Astrocyte (in vitro differentiated cells and primary cell): ENCODE data around the gene SUPT4H1. TPM values are rescaled to one million over a fixed set of nuclear protein-coding genes. Genes with fewer than 3 reads are reported as not detected.

ENCODE experiments used
- DNase-seq: peaks from one replicate; pipeline ENCODE4 v3.0.0-alpha.2; 2010; ENCODE audit warnings: low read depth
- FAIRE-seq: peaks from 2 replicates; lab custom pipeline; 2011; peaks lifted over from hg19 to GRCh38; lab: Jason Lieb, UNC
- H2AFZ ChIP-seq: 2 replicates; pipeline ENCODE4 v1.6.0; 2012; ENCODE audit warnings: low read depth, low read length, inconsistent platforms
- H3K27ac ChIP-seq: 2 replicates; pipeline ENCODE4 v1.5.1; 2011; ENCODE audit warnings: low read depth, low read length, inconsistent platforms
- H3K27me3 ChIP-seq: 2 replicates; pipeline ENCODE4 v1.6.0; 2011; ENCODE audit warnings: low read length, inconsistent platforms; ENCODE audit not compliant: insufficient read depth
- H3K36me3 ChIP-seq: 2 replicates; pipeline ENCODE4 v1.5.1; 2011; ENCODE audit warnings: low read length, inconsistent platforms; ENCODE audit not compliant: insufficient read depth
- H3K4me1 ChIP-seq: 2 replicates; pipeline ENCODE4 v1.5.1; 2011; ENCODE audit warnings: low read length, inconsistent platforms; ENCODE audit not compliant: insufficient read depth
- H3K4me2 ChIP-seq: 2 replicates; pipeline ENCODE4 v1.6.0; 2012; ENCODE audit warnings: low read length, inconsistent platforms
- H3K4me3 ChIP-seq: 2 replicates; pipeline ENCODE4 v1.5.1; 2011; ENCODE audit warnings: low read depth, mild to moderate bottlenecking, low read length, inconsistent platforms; ENCODE audit not compliant: insufficient read depth
- H3K79me2 ChIP-seq: 2 replicates; pipeline ENCODE4 v1.6.0; 2012; ENCODE audit warnings: mild to moderate bottlenecking, low read length, inconsistent platforms; ENCODE audit not compliant: insufficient read depth
- H3K9ac ChIP-seq: 2 replicates; pipeline ENCODE4 v1.6.0; 2012; ENCODE audit warnings: mild to moderate bottlenecking, low read length, inconsistent platforms
- H3K9me3 ChIP-seq: 2 replicates; pipeline ENCODE4 v1.5.1; 2012; ENCODE audit warnings: low read depth, mild to moderate bottlenecking, low read length, inconsistent platforms; ENCODE audit not compliant: insufficient read depth
- H4K20me1 ChIP-seq: 2 replicates; pipeline ENCODE4 v1.6.0; 2012; ENCODE audit warnings: low read length, inconsistent platforms; ENCODE audit not compliant: insufficient read depth
- H3K27ac Mint-ChIP-seq: one replicate; pipeline ENCODE4 v1.8.0; 2021; ENCODE audit warnings: mild to moderate bottlenecking, mixed read lengths; ENCODE audit not compliant: unreplicated experiment
- H3K27me3 Mint-ChIP-seq: one replicate; pipeline ENCODE4 v1.8.0; 2021; ENCODE audit warnings: low read depth, mixed read lengths; ENCODE audit not compliant: unreplicated experiment
- H3K36me3 Mint-ChIP-seq: one replicate; pipeline ENCODE4 v1.8.0; 2021; ENCODE audit warnings: low read depth, mixed read lengths; ENCODE audit not compliant: unreplicated experiment
- H3K4me1 Mint-ChIP-seq: one replicate; pipeline ENCODE4 v1.8.0; 2021; ENCODE audit warnings: low read depth, mixed read lengths; ENCODE audit not compliant: unreplicated experiment
- H3K4me3 Mint-ChIP-seq: one replicate; pipeline ENCODE4 v1.8.0; 2021; ENCODE audit warnings: mild to moderate bottlenecking, moderate library complexity, mixed read lengths; ENCODE audit not compliant: unreplicated experiment
- H3K9me3 Mint-ChIP-seq: one replicate; pipeline ENCODE4 v1.8.0; 2021; ENCODE audit warnings: mild to moderate bottlenecking, mixed read lengths; ENCODE audit not compliant: unreplicated experiment
- CTCF ChIP-seq: IDR thresholded peaks from 2 replicates; pipeline ENCODE4 v1.5.1; 2011; ENCODE audit warnings: low read depth, mild to moderate bottlenecking, inconsistent platforms, low read length, moderate library complexity; ENCODE audit not compliant: insufficient read depth
- EZH2 ChIP-seq: IDR thresholded peaks from 2 replicates; pipeline ENCODE4 v1.6.1; 2012; ENCODE audit warnings: mild to moderate bottlenecking, low read length, inconsistent platforms; ENCODE audit not compliant: insufficient read depth
- total RNA-seq: library from RNA; stranded (reverse); gene quantifications from 2 replicates; pipeline ENCODE4 v1.2.1, GENCODE V29; 2021

SUPT4H1 gene
- total RNA-seq, 1 donor from 2014 or later = 108 TPM

GRCh38 chr17:58362368-58363014 is 10.5 kb upstream of the SUPT4H1 start:
- Histone ChIP-seq H3K4me1 (no peaks in the 10 kb centered on the region), H3K36me3 (no peaks in the 10 kb centered on the region), H3K4me2 (no peak overlapping the region), H3K27me3 (peaks cover 6% of the 10 kb centered on the region), H3K9me3 (no peaks in the 10 kb centered on the region), H3K4me3 (no peak overlapping the region), H4K20me1 (no peaks in the 10 kb centered on the region), H3K27ac (no peak overlapping the region), H3K79me2 (no peaks in the 10 kb centered on the region), H2AFZ (no peak overlapping the region), H3K9ac (no peak overlapping the region)
- Mint-ChIP-seq H3K27me3 (peaks cover 10% of the 10 kb centered on the region), H3K27ac (no peak overlapping the region), H3K9me3 (no peaks in the 10 kb centered on the region), H3K4me1 (peaks cover 4% of the 10 kb centered on the region), H3K4me3 (no peak overlapping the region), H3K36me3 (no peaks in the 10 kb centered on the region)
- TF ChIP-seq EZH2 (no peak), CTCF (no peak)
- FAIRE-seq (no peak), DNase-seq (no peak)

GRCh38 chr17:58360296-58361063 is 8.5 kb upstream of the SUPT4H1 start:
- H3K36me3 Mint-ChIP-seq = no peaks in the 10 kb centered on the region
- H3K79me2 ChIP-seq = no peaks in the 10 kb centered on the region

More at GRCh38 chr17:58360296-58361063, 8.5 kb upstream of the SUPT4H1 start:
- TF ChIP-seq EZH2 = no peak
- no peak for TF ChIP-seq CTCF
- no peak overlapping the region for H3K9ac ChIP-seq
- no peaks in the 10 kb centered on the region for H3K9me3 ChIP-seq
- no peak overlapping the region for H3K27ac Mint-ChIP-seq
- H3K4me1 ChIP-seq = no peaks in the 10 kb centered on the region
- H3K27ac ChIP-seq = no peak overlapping the region
- DNase-seq (no peak), FAIRE-seq (no peak)
- H3K4me2 ChIP-seq = no peak overlapping the region
- H4K20me1 ChIP-seq = no peaks in the 10 kb centered on the region
- H3K4me3 Mint-ChIP-seq = no peak overlapping the region
- H3K4me3 ChIP-seq = no peak overlapping the region
- H3K9me3 Mint-ChIP-seq = no peaks in the 10 kb centered on the region
- H3K27me3 ChIP-seq = peaks cover 8% of the 10 kb centered on the region
- H3K36me3 ChIP-seq = no peaks in the 10 kb centered on the region
- peaks cover 4% of the 10 kb centered on the region for H3K4me1 Mint-ChIP-seq
- H3K27me3 Mint-ChIP-seq = peaks cover 10% of the 10 kb centered on the region
- no peak overlapping the region for H2AFZ ChIP-seq
